HUES48 (cell line): ENCODE measurements around the gene ADARB2.

Experiments used
- H3K27ac ChIP-seq: one replicate; pipeline ENCODE4 v1.7.0; 2013; ENCODE audit warnings: low read depth, low read length, inconsistent platforms
- H3K27me3 ChIP-seq: 2 replicates; pipeline ENCODE4 v1.6.1; 2013; ENCODE audit warnings: mild to moderate bottlenecking, low read length; ENCODE audit not compliant: control insufficient read depth, insufficient read depth
- H3K36me3 ChIP-seq: 2 replicates; pipeline ENCODE4 v1.6.1; 2013; ENCODE audit warnings: low read length; ENCODE audit not compliant: control insufficient read depth, insufficient read depth
- H3K4me1 ChIP-seq: 2 replicates; pipeline ENCODE4 v1.6.1; 2013; ENCODE audit warnings: mild to moderate bottlenecking, low read length; ENCODE audit not compliant: control insufficient read depth, insufficient read depth
- H3K4me3 ChIP-seq: 2 replicates; pipeline ENCODE4 v1.5.1; 2013; ENCODE audit warnings: mild to moderate bottlenecking, low read depth, low read length
- H3K9ac ChIP-seq: 2 replicates; pipeline ENCODE4 v1.6.1; 2013; ENCODE audit warnings: mild to moderate bottlenecking, low read depth, low read length, moderate library complexity
- H3K9me3 ChIP-seq: 2 replicates; pipeline ENCODE4 v1.6.1; 2013; ENCODE audit warnings: low read length; ENCODE audit not compliant: control insufficient read depth, insufficient read depth

The ADARB2 gene

DNA sequence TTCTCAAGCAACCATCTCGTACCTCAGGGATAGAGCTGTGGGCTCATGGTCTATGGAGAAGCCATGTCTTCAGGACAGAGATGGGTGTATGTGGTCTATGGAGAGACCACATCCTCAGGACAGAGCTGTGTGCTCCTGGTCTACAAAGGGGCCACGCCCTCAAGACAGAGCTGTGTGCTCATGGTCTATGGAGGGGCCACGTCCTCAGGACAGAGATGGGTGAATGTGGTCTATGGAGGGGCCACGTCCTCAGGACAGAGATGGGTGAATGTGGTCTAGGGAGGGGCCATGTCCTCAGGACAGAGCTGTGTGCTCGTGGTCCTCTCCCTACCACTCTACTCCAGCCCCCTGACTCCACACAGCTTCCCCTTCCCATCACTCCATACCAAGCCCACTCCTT, 563.3 kb downstream of the ADARB2 start:
- H3K27me3 ChIP-seq: no peaks in the 10 kb centered on the region
- H3K9ac ChIP-seq: no peak overlapping the region
- no peaks in the 10 kb centered on the region for H3K36me3 ChIP-seq
- no peak overlapping the region for H3K4me3 ChIP-seq
- H3K4me1 ChIP-seq: no peaks in the 10 kb centered on the region
- no peaks in the 10 kb centered on the region for H3K9me3 ChIP-seq
- H3K27ac ChIP-seq: no peak overlapping the region

DNA sequence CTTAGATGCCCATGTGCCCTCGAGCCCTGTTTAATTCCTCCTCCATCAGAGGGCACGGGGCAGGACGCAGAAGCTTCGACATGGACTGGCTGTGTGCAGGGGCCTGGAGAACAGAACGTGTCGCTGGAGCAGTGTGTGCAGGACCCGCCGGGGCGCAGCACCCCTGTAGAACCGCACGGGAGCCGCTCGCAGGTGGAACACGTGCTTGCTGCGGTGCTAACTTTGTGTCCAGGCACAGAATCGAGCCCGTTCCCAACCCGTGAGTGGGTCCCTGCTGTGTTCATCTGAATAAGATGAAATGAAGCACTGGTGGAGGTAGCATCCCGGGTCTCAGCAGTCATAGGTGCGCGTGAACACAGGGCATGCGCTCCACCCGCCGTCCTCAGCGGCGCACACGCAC, 564.2 kb downstream of the ADARB2 start:
- no peak overlapping the region for H3K9ac ChIP-seq
- no peak overlapping the region for H3K27ac ChIP-seq
- no peaks in the 10 kb centered on the region for H3K36me3 ChIP-seq
- no peaks in the 10 kb centered on the region for H3K9me3 ChIP-seq
- H3K27me3 ChIP-seq: no peaks in the 10 kb centered on the region
- no peaks in the 10 kb centered on the region for H3K4me1 ChIP-seq
- H3K4me3 ChIP-seq: no peak overlapping the region

DNA sequence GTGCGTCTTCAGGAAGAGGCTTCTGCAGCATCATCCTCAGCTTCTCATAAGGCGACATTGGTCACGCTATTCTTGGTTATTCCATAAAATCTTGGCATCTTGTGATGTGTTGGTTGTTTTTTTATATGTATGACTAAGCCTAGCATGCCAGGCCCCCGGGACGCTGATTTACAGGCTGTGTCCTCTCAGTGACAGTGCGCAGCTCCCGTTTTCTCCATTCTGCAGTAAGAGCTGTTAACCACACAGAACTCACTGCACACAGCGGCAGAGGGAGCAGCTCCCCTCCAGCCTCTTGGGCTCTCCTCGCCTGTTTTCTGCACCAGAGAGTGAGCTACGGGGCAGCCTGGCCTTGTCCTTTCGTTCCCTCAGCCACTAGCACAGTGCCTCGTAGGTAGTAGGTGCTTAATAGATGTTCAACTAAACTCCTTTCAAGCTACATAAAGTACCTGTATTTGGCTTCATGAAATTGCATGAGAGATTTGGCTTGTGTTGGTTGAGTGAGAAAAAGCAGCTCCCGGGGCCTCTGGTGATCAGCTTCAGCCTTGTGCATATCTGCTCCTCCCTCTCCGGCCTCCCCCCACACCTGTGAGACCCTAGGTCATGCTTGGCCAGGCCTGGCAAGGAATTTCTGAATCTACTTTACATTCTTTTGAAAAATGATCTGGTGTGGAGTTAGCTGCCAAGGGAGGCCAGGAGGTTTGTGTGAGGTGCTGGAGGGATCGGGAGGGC, 564.9 kb downstream of the ADARB2 start:
- Histone ChIP-seq H3K4me1 (no peaks in the 10 kb centered on the region), H3K27me3 (no peaks in the 10 kb centered on the region), H3K27ac (no peak overlapping the region), H3K9me3 (no peaks in the 10 kb centered on the region), H3K9ac (no peak overlapping the region), H3K4me3 (no peak overlapping the region), H3K36me3 (no peaks in the 10 kb centered on the region)

DNA sequence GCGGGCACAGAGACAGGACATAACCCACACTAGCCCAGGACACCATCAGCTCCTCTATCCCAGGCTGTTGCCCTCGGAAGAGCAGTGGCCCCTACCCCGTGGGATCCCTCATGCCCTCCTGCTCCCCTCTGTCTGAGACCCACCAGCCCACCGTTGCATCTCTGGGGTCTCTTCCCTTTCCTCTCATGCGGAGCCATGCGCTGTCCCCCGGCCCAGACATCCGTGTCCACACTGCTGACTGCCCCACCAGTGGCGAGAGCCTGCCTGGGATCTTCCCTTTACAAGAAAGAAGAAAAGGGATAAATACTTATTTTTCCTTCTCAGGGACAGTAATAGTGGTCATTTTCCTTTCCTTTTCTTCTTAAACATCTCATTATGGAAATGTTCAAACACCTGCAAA, 565.7 kb downstream of the ADARB2 start:
- H3K27ac ChIP-seq: no peak overlapping the region
- no peaks in the 10 kb centered on the region for H3K36me3 ChIP-seq
- no peaks in the 10 kb centered on the region for H3K27me3 ChIP-seq
- H3K9ac ChIP-seq: no peak overlapping the region
- H3K4me1 ChIP-seq: no peaks in the 10 kb centered on the region
- H3K4me3 ChIP-seq: no peak overlapping the region
- no peaks in the 10 kb centered on the region for H3K9me3 ChIP-seq

DNA sequence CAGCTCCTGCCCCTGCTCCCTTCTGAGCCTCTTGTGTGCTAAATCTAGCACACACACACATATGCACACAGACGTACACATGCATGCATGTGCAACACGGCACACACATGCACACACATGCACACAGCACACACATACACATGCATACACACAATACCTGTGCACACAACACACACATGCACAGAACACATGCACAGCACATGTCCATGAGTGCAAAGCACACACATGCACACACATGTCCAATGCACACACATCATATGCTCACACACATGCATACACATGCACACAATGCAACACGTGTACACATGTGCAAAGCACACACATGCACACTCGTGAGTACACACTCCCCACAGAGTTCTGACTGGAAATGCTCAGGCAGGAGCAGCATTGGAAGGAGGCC, 566.1 kb downstream of the ADARB2 start:
- Histone ChIP-seq H3K4me1 (no peaks in the 10 kb centered on the region), H3K36me3 (no peaks in the 10 kb centered on the region), H3K4me3 (no peak overlapping the region), H3K27me3 (no peaks in the 10 kb centered on the region), H3K27ac (no peak overlapping the region), H3K9ac (no peak overlapping the region), H3K9me3 (no peaks in the 10 kb centered on the region)

DNA sequence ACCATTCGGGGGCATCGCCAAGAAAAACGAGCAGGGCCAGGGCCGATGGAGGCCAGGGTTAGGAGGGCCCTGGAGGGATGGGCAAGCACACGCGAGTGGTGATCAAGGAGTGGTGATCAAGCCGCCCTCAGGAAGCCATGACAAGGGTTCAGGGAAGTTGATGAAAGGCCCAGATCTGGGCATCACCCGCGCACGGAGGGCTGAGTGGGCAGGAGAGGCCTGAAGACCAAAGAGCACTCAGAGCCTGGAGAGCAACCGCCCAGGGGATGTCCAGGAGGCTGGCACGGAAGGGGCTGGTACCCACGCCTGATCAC, 566.5 kb downstream of the ADARB2 start:
- Histone ChIP-seq H3K27me3 (no peaks in the 10 kb centered on the region), H3K27ac (no peak overlapping the region), H3K9ac (no peak overlapping the region), H3K36me3 (no peaks in the 10 kb centered on the region), H3K9me3 (no peaks in the 10 kb centered on the region), H3K4me1 (no peaks in the 10 kb centered on the region), H3K4me3 (no peak overlapping the region)

DNA sequence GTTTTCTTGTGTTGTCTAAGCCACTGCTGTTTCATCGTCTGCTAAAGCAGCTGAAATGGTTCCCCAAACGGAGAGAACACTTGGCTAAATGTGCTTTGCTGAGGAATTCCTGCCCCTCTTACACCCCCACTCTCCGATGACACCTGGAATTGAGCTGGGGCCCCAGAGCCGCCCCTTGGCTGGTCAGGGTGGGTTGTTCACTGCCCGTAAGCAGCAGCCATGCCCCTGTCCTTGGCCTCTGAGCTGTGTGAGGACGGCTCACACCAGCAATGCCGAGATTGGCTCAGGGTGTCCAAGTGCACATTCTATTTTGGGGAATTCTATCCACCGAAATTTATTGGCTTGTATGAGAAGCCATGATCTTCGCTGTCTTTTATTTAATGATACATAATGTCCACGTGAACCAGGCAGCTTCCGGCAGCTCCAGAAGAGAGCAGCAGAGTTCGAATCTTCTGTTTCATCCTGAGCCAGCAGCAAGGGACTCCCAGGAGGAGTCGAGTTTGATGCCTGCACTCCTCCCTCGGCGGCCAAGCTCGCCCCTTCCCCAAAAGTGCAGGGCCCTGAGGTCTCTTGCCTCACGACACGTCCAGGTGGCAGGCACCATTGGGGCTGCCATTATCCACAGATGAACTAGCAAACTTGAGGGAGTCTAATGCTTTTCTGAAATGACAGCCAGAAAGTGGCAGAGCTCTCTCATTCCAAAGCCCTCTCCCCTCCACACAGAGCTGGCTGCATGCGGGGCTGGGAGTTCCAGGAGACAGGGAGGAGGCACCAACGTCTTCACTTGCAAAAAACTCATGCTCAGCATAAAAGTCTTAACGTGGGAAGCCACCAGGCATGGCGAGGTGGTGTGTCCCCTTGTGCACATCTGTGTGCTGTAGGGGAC, 567.1 kb downstream of the ADARB2 start:
- Histone ChIP-seq H3K36me3 (no peaks in the 10 kb centered on the region), H3K27ac (no peak overlapping the region), H3K4me1 (no peaks in the 10 kb centered on the region), H3K27me3 (no peaks in the 10 kb centered on the region), H3K9ac (no peak overlapping the region), H3K9me3 (no peaks in the 10 kb centered on the region), H3K4me3 (no peak overlapping the region)

DNA sequence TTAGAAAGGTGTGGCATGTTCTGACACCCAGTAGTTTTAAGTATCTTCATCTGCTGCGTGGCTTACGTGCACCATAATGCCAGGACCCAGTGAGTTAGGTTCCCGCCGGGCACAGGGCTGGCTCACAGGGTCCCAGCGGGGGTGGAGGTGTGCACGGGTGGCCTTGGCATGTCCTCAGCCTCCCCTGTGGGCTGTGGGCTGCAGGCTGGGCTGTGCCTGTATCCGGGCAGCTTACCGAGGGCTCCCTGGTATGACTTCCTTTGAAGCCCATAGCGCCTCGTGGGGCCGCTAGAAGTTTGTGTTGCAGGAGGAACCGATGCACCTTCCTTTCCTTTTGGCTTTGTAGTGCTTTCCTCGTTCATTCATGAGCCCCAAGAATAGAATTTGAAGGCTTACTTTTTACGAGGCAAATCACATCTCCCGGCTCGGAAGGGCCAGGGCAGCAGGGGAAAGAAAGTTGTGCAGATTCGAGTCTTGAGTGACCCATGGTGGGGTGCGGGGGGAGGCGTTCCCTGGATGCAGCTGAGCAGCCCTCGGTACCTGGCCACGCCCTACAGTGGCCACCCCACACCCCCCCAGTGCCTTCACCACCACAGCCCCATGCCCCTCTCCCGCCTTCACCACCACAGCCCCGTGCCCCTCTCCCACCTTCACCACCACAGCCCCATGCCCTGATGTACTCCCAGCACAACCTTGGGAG, 568.0 kb downstream of the ADARB2 start:
- Histone ChIP-seq H3K4me1 (no peaks in the 10 kb centered on the region), H3K27me3 (no peaks in the 10 kb centered on the region), H3K9me3 (no peaks in the 10 kb centered on the region), H3K36me3 (no peaks in the 10 kb centered on the region), H3K9ac (no peak overlapping the region), H3K27ac (no peak overlapping the region), H3K4me3 (no peak overlapping the region)

DNA sequence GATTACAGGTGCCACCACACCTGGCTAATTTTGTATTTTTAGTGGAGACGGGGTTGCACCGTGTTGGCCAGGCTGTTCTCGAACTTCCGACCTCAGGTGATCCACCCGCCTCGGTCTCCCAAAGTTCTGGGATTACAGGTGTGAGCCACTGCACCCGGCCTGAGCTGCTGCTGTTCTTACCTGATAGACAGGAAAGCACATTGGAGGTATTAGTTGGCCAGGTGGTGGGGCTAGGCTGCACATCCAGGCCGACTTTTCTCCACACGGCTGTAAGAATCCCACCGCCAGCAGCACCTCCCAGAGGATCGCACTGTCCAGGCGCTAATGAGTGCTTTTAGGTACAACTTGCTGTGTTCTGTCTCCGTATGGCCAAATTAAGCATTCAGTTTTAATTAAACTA, 568.6 kb downstream of the ADARB2 start:
- Histone ChIP-seq H3K9me3 (no peaks in the 10 kb centered on the region), H3K36me3 (no peaks in the 10 kb centered on the region), H3K27me3 (no peaks in the 10 kb centered on the region), H3K4me3 (no peak overlapping the region), H3K4me1 (no peaks in the 10 kb centered on the region), H3K9ac (no peak overlapping the region), H3K27ac (no peak overlapping the region)

DNA sequence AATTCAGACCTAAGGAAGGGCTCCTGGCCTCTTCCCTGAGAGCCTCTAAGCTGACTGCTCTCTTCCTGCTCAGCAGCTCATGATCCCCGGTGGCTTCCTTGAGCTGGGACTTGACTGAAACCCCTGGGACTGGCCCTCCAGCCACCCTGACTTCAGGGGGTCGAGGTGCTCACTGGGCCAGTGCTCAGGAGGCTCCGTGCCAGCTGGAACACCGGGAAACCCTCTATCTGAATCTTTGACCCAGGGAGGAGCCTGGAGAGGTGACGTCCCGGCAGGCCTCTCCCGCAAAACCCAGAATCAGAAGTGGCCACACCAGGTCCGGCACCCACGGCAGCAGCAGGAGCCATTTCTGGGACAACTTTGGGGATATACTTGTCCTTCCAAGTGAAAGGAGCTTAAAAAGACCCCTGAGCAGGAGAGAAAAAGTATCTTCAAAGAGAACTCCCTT, 570.5 kb downstream of the ADARB2 start:
- no peak overlapping the region for H3K9ac ChIP-seq
- H3K27me3 ChIP-seq: no peaks in the 10 kb centered on the region
- H3K9me3 ChIP-seq: no peaks in the 10 kb centered on the region
- H3K4me1 ChIP-seq: no peaks in the 10 kb centered on the region
- no peak overlapping the region for H3K27ac ChIP-seq
- H3K4me3 ChIP-seq: no peak overlapping the region
- H3K36me3 ChIP-seq: no peaks in the 10 kb centered on the region
